Muscle of leg (tissue), 11 donors: ENCODE data around the gene MAP3K7. TPM values are rescaled to one million over a fixed set of nuclear protein-coding genes. Genes with fewer than 3 reads are reported as not detected.

Experiments used
- DNase-seq: peaks from one replicate; pipeline ENCODE4 v3.0.0; 2013
- H3K27ac ChIP-seq: one replicate; pipeline ENCODE4 v1.5.1; 2013; ENCODE audit warnings: mild to moderate bottlenecking, low read length, control low read depth
- H3K27me3 ChIP-seq: one replicate; pipeline ENCODE4 v1.6.1; 2013; ENCODE audit warnings: low read length; ENCODE audit not compliant: control insufficient read depth, insufficient read depth
- H3K36me3 ChIP-seq: one replicate; pipeline ENCODE4 v1.6.1; 2013; ENCODE audit warnings: low read length; ENCODE audit not compliant: control insufficient read depth, insufficient read depth
- H3K4me1 ChIP-seq: one replicate; pipeline ENCODE4 v1.6.1; 2013; ENCODE audit warnings: low read length; ENCODE audit not compliant: control insufficient read depth, insufficient read depth
- H3K4me3 ChIP-seq: one replicate; pipeline ENCODE4 v1.5.1; 2013; ENCODE audit warnings: low read length, control low read depth
- H3K9me3 ChIP-seq: replicated peaks from 2 replicates; pipeline ENCODE4 v1.6.1; 2013; ENCODE audit warnings: low read depth, low read length; ENCODE audit not compliant: control insufficient read depth
- WGBS: methylation state at CpG from one replicate; pipeline ENCODE4 v1.1.5; 2013; ENCODE audit warnings: missing lambda C conversion rate; ENCODE audit not compliant: insufficient coverage; 5-methylcytosine and 5-hydroxymethylcytosine counted together
- polyA plus RNA-seq, 8 donors: library from polyadenylated mRNA; unstranded; fragments of 120-200 nt; gene quantifications; one replicate each; pipeline versions ENCODE4 v1.2.1 to v1.2.3, GENCODE V29; 2013; ENCODE audit warnings: inconsistent platforms in 1 of 8, low replicate concordance in 1 of 8; ENCODE audit not compliant: insufficient read length in 8 of 8, insufficient read depth in 1 of 8
- total RNA-seq: library from RNA; stranded (reverse); fragments of 120-200 nt; gene quantifications from one replicate; pipeline ENCODE4 v1.2.4, GENCODE V29; 2013

The MAP3K7 gene
- total and polyA plus RNA-seq, 9 donors = 27.0 to 41.9 (median 36.0) TPM

GRCh38 chr6:90502381-90502780 is 84.5 kb downstream of the MAP3K7 start:
- no CpG with 5 or more reads among the region's 3 CpGs for WGBS
- no peak overlapping the region for H3K4me3 ChIP-seq

GRCh38 chr6:90500458-90500857 is 86.4 kb downstream of the MAP3K7 start:
- Histone ChIP-seq H3K36me3 (no peaks in the 10 kb centered on the region), H3K4me3 (no peak overlapping the region), H3K27me3 (no peaks in the 10 kb centered on the region), H3K4me1 (no peaks in the 10 kb centered on the region), H3K9me3 (no peaks in the 10 kb centered on the region), H3K27ac (no peak overlapping the region)
- no peak for DNase-seq
- no CpG with 5 or more reads among the region's 9 CpGs for WGBS

More at GRCh38 chr6:90502381-90502780, 84.5 kb downstream of the MAP3K7 start:
- H3K27ac ChIP-seq = no peak overlapping the region
- DNase-seq = no peak
- no peaks in the 10 kb centered on the region for H3K9me3 ChIP-seq
- no peaks in the 10 kb centered on the region for H3K4me1 ChIP-seq
- H3K36me3 ChIP-seq = no peaks in the 10 kb centered on the region
- H3K27me3 ChIP-seq = no peaks in the 10 kb centered on the region

DNA sequence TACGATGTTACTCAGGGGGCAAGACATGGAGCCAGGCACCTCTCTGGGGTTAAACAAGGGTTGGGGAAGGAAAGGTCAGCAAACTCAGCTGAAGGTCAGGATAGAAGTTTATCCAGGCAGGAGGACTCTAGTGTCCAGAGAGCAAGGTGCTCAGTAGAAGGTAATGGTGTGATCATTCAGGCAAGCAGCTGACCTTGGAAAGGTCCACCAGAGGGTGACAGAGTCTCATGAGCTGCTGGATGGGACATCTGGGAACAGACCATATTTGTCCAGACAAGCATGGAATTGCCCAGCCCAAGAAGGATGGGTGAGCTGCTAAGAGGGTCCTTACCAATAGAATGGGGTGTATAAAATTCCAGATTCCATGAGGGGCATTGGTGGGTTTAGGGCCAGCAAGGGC is 89.5 kb downstream of the MAP3K7 start:
- WGBS = 94% methylated on average over 1 of the region's 1 CpG
- Histone ChIP-seq H3K36me3 (no peaks in the 10 kb centered on the region), H3K27me3 (no peaks in the 10 kb centered on the region), H3K4me1 (peaks cover 2% of the 10 kb centered on the region), H3K27ac (no peak overlapping the region), H3K9me3 (no peaks in the 10 kb centered on the region), H3K4me3 (no peak overlapping the region)
- DNase-seq = no peak

GRCh38 chr6:90496258-90497016 is 90.4 kb downstream of the MAP3K7 start:
- WGBS = 5% methylated on average over 4 of the region's 17 CpGs
- DNase-seq = no peak

GRCh38 chr6:90495216-90495817 is 91.6 kb downstream of the MAP3K7 start:
- Histone ChIP-seq H3K27me3 (no peaks in the 10 kb centered on the region), H3K9me3 (no peaks in the 10 kb centered on the region), H3K4me3 (no peak overlapping the region), H3K27ac (no peak overlapping the region), H3K4me1 (peaks cover 2% of the 10 kb centered on the region), H3K36me3 (no peaks in the 10 kb centered on the region)
- DNase-seq = no peak
- 85% methylated on average over 4 of the region's 9 CpGs for WGBS

More at GRCh38 chr6:90496258-90497016, 90.4 kb downstream of the MAP3K7 start:
- Histone ChIP-seq H3K4me3 (no peak overlapping the region), H3K4me1 (peaks cover 2% of the 10 kb centered on the region), H3K27ac (no peak overlapping the region), H3K27me3 (no peaks in the 10 kb centered on the region), H3K9me3 (no peaks in the 10 kb centered on the region), H3K36me3 (no peaks in the 10 kb centered on the region)

DNA sequence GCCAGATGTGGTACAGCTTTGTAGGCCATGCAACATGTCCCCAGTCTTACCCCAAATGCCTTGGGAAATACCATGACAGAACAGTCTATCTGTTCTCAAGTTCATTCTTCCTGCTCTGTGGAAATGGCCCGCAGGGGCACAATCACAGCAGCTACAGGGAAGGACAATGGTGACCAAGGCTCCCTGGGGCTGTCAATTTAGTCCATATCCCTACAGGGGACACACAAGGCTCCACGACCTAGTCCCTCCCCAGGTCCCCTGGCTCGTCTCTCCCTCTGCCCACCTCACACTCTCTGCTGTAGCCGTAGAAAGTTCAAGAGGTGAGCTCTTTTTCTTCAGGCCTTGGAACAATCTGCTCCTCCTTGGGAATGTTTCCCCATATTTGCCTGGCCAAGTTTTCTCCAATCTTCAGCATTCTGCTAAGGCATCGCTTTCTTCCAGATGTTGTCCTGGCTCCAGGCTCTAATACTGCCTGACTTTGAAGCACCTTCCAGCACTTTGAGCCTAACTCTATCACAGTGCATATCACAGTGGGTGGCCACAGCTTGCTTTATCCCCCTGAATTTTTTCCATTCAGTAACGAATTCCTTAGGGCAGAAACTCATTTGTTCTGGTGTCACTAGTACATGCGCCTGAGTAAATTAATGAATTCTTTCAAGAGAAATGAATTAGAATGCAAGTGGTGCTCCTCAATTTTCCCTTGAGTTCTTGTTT is 92.6 kb downstream of the MAP3K7 start:
- DNase-seq = peak; percentile 74

GRCh38 chr6:90493332-90493731 is 93.5 kb downstream of the MAP3K7 start:
- no peaks in the 10 kb centered on the region for H3K36me3 ChIP-seq
- H3K4me3 ChIP-seq = no peak overlapping the region
- no peak overlapping the region for H3K27ac ChIP-seq
- no peaks in the 10 kb centered on the region for H3K9me3 ChIP-seq
- no CpG with 5 or more reads among the region's 2 CpGs for WGBS
- no peaks in the 10 kb centered on the region for H3K27me3 ChIP-seq
- DNase-seq = peak; percentile 20
- H3K4me1 ChIP-seq = peaks cover 2% of the 10 kb centered on the region

More for the DNA sequence above, 92.6 kb downstream of the MAP3K7 start:
- H3K27ac ChIP-seq = no peak overlapping the region
- 19% methylated on average over 5 of the region's 7 CpGs for WGBS
- H3K4me3 ChIP-seq = no peak overlapping the region
- no peaks in the 10 kb centered on the region for H3K9me3 ChIP-seq
- H3K4me1 ChIP-seq = peaks cover 2% of the 10 kb centered on the region
- H3K27me3 ChIP-seq = no peaks in the 10 kb centered on the region
- no peaks in the 10 kb centered on the region for H3K36me3 ChIP-seq

DNA sequence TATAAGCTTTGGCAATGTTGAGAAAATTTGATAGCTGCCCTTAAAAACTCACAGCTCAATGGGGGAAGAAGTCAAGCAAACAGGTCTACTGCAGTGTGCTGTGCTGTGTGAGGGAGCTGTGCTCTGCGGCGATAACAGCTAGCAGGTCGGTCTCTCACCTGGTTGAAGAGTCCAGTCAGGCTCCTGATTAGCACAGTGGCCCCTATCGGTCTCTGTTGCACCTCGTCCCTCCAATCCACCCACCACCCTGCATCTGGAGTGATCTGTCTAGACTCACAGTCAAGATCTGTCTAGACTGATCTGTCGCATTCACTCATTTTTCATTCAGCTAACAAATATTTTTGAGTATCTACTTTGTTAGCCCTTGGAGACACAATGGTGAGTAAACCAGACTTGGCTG is 94.1 kb downstream of the MAP3K7 start:
- Histone ChIP-seq H3K4me1 (peaks cover 2% of the 10 kb centered on the region), H3K36me3 (no peaks in the 10 kb centered on the region), H3K27ac (no peak overlapping the region), H3K9me3 (no peaks in the 10 kb centered on the region), H3K27me3 (no peaks in the 10 kb centered on the region), H3K4me3 (no peak overlapping the region)
- no peak for DNase-seq
- 81% methylated on average over 5 of the region's 6 CpGs for WGBS

DNA sequence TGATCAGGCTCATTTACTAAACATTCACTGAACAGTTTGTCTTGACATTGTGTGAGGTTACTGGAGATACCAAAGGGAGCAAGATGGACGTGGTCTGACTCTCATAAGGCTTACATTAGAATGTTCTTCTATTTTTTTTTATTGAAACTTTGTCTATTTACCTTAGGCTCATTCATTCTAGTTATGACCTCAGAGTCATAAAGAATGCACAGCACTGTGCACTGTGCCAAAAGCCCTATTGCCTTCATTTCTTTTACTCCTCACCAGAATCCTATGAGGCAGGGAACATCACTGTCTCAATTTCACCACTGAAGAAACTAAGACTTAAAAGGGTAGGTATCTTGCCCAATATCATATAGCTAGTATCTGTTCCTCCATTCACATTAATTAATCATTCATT is 94.5 kb downstream of the MAP3K7 start:
- H3K27me3 ChIP-seq = no peaks in the 10 kb centered on the region
- WGBS = no CpG with 5 or more reads among the region's 1 CpG

DNA sequence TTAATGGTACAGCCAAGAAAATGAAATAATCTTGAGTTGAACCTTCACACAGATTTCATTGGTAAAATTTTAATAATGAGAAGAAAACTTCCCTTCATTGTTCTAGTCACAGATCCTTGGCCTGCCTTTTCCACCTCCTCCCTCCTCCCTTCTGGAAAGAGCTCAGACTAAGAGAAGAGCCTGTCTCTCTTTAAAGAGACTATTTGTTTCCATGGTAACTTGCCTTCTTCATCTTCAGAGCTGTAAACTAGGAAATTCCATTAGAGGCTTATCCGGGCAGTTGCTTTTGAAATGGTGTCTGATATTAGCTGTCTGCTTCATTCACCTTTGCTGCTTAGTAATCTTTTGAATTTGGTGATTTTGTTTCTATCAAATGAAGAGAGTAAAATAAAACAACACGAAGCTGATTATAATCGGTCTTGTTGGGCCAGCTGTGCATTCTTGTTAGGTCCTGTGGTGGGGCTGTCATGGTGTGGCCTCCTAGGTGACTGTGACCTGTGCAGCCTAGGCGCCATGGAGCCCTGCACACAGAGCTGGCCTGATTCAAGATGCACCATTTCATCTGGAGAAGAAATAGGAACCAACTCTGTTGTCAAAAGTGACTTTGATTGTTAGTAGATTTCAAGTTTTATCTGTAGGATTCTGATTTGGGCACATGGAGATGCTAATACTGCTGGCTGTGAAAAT is 96.7 kb downstream of the MAP3K7 start:
- 67% methylated on average over 1 of the region's 4 CpGs for WGBS
- peaks cover 2% of the 10 kb centered on the region for H3K4me1 ChIP-seq
- no peak for DNase-seq
- no peak overlapping the region for H3K4me3 ChIP-seq
- no peaks in the 10 kb centered on the region for H3K9me3 ChIP-seq
- H3K27ac ChIP-seq = no peak overlapping the region
- no peaks in the 10 kb centered on the region for H3K36me3 ChIP-seq
- no peaks in the 10 kb centered on the region for H3K27me3 ChIP-seq

More for the DNA sequence above, 94.5 kb downstream of the MAP3K7 start:
- H3K27ac ChIP-seq = no peak overlapping the region
- no peaks in the 10 kb centered on the region for H3K36me3 ChIP-seq
- H3K4me3 ChIP-seq = no peak overlapping the region
- H3K9me3 ChIP-seq = no peaks in the 10 kb centered on the region
- no peak for DNase-seq
- H3K4me1 ChIP-seq = peaks cover 2% of the 10 kb centered on the region
